ENCODE results near the gene SLC1A1.
"Not testable (repeated sequence)": the region's sequence is repeated elsewhere in the genome, so short reads cannot be mapped to it uniquely, and the experiment has no call there.

SLC1A1 gene

GRCh38 chr9:4510546-4511322 is 20.5 kb downstream of the SLC1A1 start:
- TF ChIP-seq ZFX (IDR thresholded peaks at IDR 0.05) (no peak), CTCF (conservative IDR thresholded peaks at IDR 0.05) (no peak)
- no peak overlapping the region for H3K27ac ChIP-seq

DNA sequence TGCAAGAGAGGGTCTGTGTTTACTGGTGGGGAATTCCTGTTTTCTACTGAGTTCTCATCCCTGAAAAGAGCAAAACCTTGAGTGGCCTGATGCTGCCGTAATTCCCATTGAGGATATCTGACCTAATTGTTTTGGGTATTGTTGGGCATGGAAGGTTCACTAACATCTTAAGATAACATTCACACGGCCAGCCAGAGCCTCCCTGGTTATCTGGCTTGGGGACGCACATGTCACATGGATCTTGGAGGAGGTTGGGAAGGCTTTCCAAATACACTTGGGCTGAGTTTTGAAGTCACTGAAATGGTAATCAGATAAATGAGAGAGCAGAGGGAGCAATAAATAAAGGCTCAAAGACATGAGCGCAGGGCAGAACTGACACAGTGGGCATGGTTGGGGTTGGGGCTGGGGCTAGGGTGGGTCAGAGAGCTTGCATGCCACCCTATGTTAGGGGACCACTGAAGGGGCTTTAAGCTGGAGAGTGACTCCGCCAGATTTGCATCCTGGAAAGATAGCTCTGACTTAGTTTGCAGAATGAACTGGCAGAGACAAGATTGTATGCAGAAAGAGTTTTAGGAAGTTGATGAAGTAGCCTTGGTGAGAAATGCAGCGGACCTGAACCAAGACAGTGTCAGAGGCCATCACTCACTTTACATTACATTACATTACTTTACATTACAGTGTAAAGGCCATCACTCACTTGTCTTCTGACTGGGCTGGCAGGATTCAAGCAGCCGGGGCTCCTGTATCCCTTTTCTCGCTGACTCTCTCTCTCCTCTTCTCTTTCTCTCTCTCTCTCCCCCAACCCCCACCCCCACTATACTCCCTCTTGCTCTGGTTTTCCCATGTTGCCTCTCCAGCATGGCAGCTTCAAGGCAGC is 24.2 kb downstream of the SLC1A1 start:
- TF ChIP-seq CTCF (conservative IDR thresholded peaks at IDR 0.05) (no peak), ZFX (IDR thresholded peaks at IDR 0.05) (no peak)
- H3K27ac ChIP-seq, result no peak overlapping the region

GRCh38 chr9:4515958-4516375 is 25.7 kb downstream of the SLC1A1 start:
- no peak overlapping the region for H3K27ac ChIP-seq
- TF ChIP-seq CTCF (conservative IDR thresholded peaks at IDR 0.05), result no peak
- no peak for TF ChIP-seq ZFX (IDR thresholded peaks at IDR 0.05)

DNA sequence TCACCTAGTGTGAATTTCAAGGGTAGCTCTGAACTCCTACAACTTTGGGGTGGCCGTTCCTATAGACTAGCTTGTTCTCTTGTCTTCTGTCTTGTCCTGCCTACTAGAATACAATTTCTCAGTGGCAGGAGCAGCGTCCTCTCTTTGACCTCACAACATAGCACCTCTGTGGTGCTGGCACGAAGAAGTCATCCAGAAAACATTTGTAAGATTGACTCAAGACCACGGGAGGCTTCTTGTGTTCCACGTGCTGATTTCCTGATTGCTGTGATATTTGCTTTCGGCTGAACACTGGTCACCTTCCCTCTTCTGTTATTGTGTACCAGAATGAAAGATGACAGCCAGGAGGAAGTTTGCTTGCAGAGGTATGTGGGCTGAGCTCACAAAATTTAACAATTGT is 27.0 kb downstream of the SLC1A1 start:
- TF ChIP-seq ZFX (IDR thresholded peaks at IDR 0.05) (no peak), CTCF (conservative IDR thresholded peaks at IDR 0.05) (no peak)

DNA sequence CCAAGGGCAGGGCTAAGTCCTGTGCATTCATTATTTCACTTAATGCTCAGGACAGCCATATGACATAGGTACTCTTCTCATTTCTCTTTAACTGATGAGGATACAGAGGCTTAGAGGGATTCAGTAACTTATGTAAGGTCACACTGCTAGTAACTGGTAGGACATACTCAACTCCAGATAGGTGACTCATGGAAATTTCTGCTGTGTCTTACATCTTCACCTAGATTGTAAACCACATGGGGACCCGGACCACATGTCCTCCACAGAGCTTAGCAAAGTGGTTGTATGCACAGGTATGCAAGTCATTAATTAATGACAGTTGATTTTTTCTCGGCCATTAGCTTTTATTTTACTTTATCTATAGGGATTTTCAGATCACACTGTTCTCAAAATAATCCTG is 29.3 kb downstream of the SLC1A1 start:
- no peak for TF ChIP-seq CTCF (conservative IDR thresholded peaks at IDR 0.05)
- TF ChIP-seq ZFX (IDR thresholded peaks at IDR 0.05), result no peak
- no peak overlapping the region for H3K27ac ChIP-seq

More for the DNA sequence above, 27.0 kb downstream of the SLC1A1 start:
- no peak overlapping the region for H3K27ac ChIP-seq

DNA sequence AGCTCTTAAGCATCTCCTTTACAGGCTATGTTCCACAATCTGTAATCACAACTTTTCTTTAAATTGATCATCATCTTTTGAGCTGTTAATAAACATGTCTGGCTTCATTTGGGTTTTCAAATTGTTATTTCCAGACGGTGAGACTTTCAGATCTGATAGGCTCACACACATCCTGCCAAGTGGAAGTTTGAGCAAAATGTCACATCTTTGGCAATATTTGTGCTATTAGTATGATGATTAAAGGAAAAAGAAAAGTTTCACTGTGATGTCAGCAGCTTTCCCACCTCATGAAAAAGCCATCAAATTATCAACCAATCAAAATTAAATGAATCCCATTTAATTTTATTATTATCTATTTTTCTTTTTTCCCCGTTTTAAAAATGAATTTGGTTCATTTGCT is 29.8 kb downstream of the SLC1A1 start:
- TF ChIP-seq ZFX (IDR thresholded peaks at IDR 0.05), result no peak
- no peak for TF ChIP-seq CTCF (conservative IDR thresholded peaks at IDR 0.05)
- H3K27ac ChIP-seq, result no peak overlapping the region

- TF ChIP-seq CTCF (conservative IDR thresholded peaks at IDR 0.05), result no peak
- TF ChIP-seq ZFX (IDR thresholded peaks at IDR 0.05), result no peak
- no peak overlapping the region for H3K27ac ChIP-seq
Measured at GRCh38 chr9:4530375-4530774, 40.1 kb downstream of the SLC1A1 start.

GRCh38 chr9:4530831-4531230 is 40.6 kb downstream of the SLC1A1 start:
- not testable (repeated sequence) for H3K27ac ChIP-seq

DNA sequence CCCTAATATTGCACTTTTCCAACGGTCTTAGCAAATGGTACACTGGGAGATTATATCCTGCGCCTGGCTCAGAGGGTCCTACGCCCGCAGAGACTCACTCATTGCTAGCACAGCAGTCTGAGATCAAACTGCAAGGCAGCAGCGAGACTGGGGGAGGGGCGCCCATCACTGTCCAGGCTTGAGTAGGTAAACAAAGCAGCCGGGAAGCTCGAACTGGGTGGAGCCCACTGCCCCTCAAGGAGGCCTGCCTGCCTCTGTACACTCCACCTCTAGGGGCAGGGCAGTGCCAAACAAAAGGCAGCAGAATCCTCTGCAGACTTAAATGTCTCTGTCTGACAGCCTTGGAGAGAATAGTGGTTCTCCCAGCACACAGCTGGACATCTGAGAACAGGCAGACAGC is 41.1 kb downstream of the SLC1A1 start:
- not testable (repeated sequence) for H3K27ac ChIP-seq

DNA sequence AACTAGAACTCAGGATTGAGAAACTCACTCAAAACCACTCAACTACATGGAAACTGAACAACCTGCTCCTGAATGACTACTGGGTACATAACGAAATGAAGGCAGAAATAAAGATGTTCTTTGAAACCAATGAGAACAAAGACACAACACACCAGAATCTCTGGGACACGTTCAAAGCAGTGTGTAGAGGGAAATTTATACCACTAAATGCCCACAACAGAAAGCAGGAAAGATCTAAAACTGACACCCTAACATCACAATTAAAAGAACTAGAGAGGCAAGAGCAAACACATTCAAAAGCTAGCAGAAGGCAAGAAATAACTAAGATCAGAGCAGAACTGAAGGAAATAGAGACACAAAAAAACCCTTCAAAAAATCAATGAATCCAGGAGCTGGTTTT is 43.6 kb downstream of the SLC1A1 start:
- not testable (repeated sequence) for H3K27ac ChIP-seq

DNA sequence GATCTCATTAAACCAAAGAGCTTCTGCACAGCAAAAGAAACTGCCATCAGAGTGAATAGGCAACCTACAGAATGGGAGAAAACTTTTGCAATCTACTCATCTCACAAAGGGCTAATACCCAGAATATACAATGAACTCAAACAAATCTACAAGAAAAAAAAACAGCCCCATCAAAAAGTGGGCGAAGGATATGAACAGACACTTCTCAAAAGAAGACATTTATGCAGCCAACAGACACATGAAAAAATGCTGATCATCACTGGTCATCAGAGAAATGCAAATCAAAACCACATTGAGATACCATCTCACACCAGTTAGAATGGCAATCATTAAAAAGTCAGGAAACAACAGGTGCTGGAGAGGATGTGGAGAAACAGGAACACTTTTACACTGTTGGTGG is 45.9 kb downstream of the SLC1A1 start:
- H3K27ac ChIP-seq, result not testable (repeated sequence)
